ENCODE data around the gene RCVRN. TPM values are rescaled to one million over a fixed set of nuclear protein-coding genes. Genes with fewer than 3 reads are reported as not detected.

RCVRN gene
- total RNA-seq, 1 donor from 2014 or later = not detected

GRCh38 chr17:9898812-9899211 is 6.3 kb downstream of the RCVRN start:
- no peak for ATAC-seq

GRCh38 chr17:9897372-9897968 is 7.6 kb downstream of the RCVRN start:
- no peaks in the 10 kb centered on the region for H3K9me3 ChIP-seq
- DNase-seq (no peak), ATAC-seq (no peak)
- H3K4me3 ChIP-seq = no peak overlapping the region
- intact Hi-C loops (cut with DNase I) = no loop called here
- H3K27ac ChIP-seq = no peak overlapping the region
- no peaks in the 10 kb centered on the region for H3K36me3 ChIP-seq
- no peaks in the 10 kb centered on the region for H3K27me3 ChIP-seq (ENCODE audit: low read depth)
- peaks cover 6% of the 10 kb centered on the region for H3K4me1 ChIP-seq
- no peak for TF ChIP-seq CTCF (IDR thresholded peaks at IDR 0.05)

More at GRCh38 chr17:9898812-9899211, 6.3 kb downstream of the RCVRN start:
- TF ChIP-seq CTCF (IDR thresholded peaks at IDR 0.05) = no peak
- H3K27me3 ChIP-seq (ENCODE audit: low read depth) = no peaks in the 10 kb centered on the region
- no peaks in the 10 kb centered on the region for H3K9me3 ChIP-seq
- no peaks in the 10 kb centered on the region for H3K36me3 ChIP-seq
- no peak overlapping the region for H3K4me3 ChIP-seq
- intact Hi-C loops (cut with DNase I) = no loop called here
- H3K4me1 ChIP-seq = peaks cover 6% of the 10 kb centered on the region
- no peak overlapping the region for H3K27ac ChIP-seq
- DNase-seq = no peak

GRCh38 chr17:9895923-9896322 is 9.1 kb downstream of the RCVRN start:
- H3K27ac ChIP-seq = no peak overlapping the region
- no peak for TF ChIP-seq CTCF (IDR thresholded peaks at IDR 0.05)
- intact Hi-C loops (cut with DNase I) = no loop called here
- H3K36me3 ChIP-seq = no peaks in the 10 kb centered on the region
- no peaks in the 10 kb centered on the region for H3K9me3 ChIP-seq
- peaks cover 6% of the 10 kb centered on the region for H3K4me1 ChIP-seq
- H3K27me3 ChIP-seq (ENCODE audit: low read depth) = no peaks in the 10 kb centered on the region
- ATAC-seq = peak in 1 of 2 donors; percentile 35
- H3K4me3 ChIP-seq = no peak overlapping the region
- DNase-seq = no peak

GRCh38 chr17:9894231-9894630 is 10.8 kb downstream of the RCVRN start:
- intact Hi-C loops (cut with DNase I) = no loop called here
- Histone ChIP-seq H3K36me3 (no peaks in the 10 kb centered on the region), H3K27ac (no peak overlapping the region), H3K27me3 (ENCODE audit: low read depth) (no peaks in the 10 kb centered on the region), H3K9me3 (no peaks in the 10 kb centered on the region), H3K4me1 (no peaks in the 10 kb centered on the region), H3K4me3 (no peak overlapping the region)
- ATAC-seq (no peak), DNase-seq (no peak)
- TF ChIP-seq CTCF (IDR thresholded peaks at IDR 0.05) = no peak

GRCh38 chr17:9893411-9894012 is 11.6 kb downstream of the RCVRN start:
- no peaks in the 10 kb centered on the region for H3K27me3 ChIP-seq (ENCODE audit: low read depth)
- no peak for ATAC-seq
- intact Hi-C loops (cut with DNase I) = no loop called here
- H3K4me3 ChIP-seq = no peak overlapping the region
- no peaks in the 10 kb centered on the region for H3K9me3 ChIP-seq
- H3K4me1 ChIP-seq = no peaks in the 10 kb centered on the region
- DNase-seq = no peak
- no peak for TF ChIP-seq CTCF (IDR thresholded peaks at IDR 0.05)
- H3K27ac ChIP-seq = no peak overlapping the region
- no peaks in the 10 kb centered on the region for H3K36me3 ChIP-seq
